ENCODE measurements around the gene PRMT1. TPM values are rescaled to one million over a fixed set of nuclear protein-coding genes. Genes with fewer than 3 reads are reported as not detected.

The PRMT1 gene
- total and polyA plus RNA-seq, 9 of the 15 experiments (the other 6 are each of a cell fraction or from before 2014, with no cell fraction given), result 13.3 to 464 (median 326) TPM

DNA sequence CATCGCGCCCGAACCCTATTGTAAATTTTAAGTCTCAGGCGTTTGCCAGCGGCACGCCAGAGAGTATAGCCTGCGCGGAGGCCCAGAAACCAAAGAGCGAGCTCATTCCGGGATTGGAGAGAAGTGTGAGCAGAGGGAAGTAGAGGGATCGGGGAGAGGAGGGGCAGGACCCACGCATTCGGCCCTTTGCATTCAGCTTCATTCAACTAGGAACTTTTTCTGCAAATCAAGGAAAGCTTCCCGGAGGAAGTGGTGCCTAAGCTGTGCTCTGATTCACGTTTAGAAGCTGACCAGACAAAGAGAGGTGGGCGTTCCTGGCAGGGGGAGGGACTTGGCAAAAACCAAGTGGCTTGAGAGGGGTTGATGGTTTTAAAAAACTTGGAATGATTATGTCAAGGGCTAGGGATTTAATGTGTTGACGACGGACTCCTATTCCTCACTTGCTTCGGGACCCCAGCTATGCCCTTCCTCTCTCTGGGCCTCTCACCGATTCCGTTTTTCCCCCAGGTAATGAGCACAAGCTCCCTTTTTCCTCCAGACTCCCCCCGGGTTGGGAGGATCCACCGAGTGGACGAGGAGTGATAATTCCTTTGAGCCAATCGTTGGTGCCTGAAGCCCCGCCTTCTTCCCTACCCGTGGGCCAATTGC lies 811 bp upstream of the PRMT1 start (continued):
- TF ChIP-seq RB1 (IDR thresholded peaks at IDR 0.05; ENCODE audit: low read depth), result peak; percentile 72
- no peak for TF ChIP-seq ZNF217 (CRISPR knock-in tag; IDR thresholded peaks at IDR 0.05)
- TF ChIP-seq TAF1 (IDR thresholded peaks at IDR 0.05; ENCODE audit: control insufficient read depth, extremely low read depth, insufficient read depth, low read length, severe bottlenecking), result peak; percentile 76
- TF ChIP-seq, protein P1, sequence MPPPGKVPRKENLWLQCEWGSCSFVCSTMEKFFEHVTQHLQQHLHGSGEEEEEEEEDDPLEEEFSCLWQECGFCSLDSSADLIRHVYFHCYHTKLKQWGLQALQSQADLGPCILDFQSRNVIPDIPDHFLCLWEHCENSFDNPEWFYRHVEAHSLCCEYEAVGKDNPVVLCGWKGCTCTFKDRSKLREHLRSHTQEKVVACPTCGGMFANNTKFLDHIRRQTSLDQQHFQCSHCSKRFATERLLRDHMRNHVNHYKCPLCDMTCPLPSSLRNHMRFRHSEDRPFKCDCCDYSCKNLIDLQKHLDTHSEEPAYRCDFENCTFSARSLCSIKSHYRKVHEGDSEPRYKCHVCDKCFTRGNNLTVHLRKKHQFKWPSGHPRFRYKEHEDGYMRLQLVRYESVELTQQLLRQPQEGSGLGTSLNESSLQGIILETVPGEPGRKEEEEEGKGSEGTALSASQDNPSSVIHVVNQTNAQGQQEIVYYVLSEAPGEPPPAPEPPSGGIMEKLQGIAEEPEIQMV (tag; conservative IDR thresholded peaks at IDR 0.05; ENCODE audit: low read depth), result no peak
- TF ChIP-seq ZBTB1 (CRISPR knock-in tag; IDR thresholded peaks at IDR 0.05; ENCODE audit: borderline replicate concordance, low read depth), result peak; percentile 56; the same call in 1 of the 2 replicates
- peak; percentile 38; the same call in 1 of the 2 replicates for TF ChIP-seq SMARCA4 (IDR thresholded peaks at IDR 0.05)
- TF ChIP-seq HDAC8 (tag; IDR thresholded peaks at IDR 0.05), result no peak
- TF ChIP-seq, protein P2, sequence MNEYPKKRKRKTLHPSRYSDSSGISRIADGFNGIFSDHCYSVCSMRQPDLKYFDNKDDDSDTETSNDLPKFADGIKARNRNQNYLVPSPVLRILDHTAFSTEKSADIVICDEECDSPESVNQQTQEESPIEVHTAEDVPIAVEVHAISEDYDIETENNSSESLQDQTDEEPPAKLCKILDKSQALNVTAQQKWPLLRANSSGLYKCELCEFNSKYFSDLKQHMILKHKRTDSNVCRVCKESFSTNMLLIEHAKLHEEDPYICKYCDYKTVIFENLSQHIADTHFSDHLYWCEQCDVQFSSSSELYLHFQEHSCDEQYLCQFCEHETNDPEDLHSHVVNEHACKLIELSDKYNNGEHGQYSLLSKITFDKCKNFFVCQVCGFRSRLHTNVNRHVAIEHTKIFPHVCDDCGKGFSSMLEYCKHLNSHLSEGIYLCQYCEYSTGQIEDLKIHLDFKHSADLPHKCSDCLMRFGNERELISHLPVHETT (CRISPR knock-in tag; conservative IDR thresholded peaks at IDR 0.05 in 1 of 2, IDR thresholded peaks at IDR 0.05 in 1 of 2), result 0 out of 4 replicates have a peak, but pooled peaks of 1 of the 2 experiments have one; percentile 10
- TF ChIP-seq ZNF507 (tag; conservative IDR thresholded peaks at IDR 0.05), result no peak
- TF ChIP-seq NFXL1 (CRISPR knock-in tag; IDR thresholded peaks at IDR 0.05), result no peak
- TF ChIP-seq ZNF644 (tag; IDR thresholded peaks at IDR 0.05; ENCODE audit: low read depth), result no peak
- TF ChIP-seq, protein P3, sequence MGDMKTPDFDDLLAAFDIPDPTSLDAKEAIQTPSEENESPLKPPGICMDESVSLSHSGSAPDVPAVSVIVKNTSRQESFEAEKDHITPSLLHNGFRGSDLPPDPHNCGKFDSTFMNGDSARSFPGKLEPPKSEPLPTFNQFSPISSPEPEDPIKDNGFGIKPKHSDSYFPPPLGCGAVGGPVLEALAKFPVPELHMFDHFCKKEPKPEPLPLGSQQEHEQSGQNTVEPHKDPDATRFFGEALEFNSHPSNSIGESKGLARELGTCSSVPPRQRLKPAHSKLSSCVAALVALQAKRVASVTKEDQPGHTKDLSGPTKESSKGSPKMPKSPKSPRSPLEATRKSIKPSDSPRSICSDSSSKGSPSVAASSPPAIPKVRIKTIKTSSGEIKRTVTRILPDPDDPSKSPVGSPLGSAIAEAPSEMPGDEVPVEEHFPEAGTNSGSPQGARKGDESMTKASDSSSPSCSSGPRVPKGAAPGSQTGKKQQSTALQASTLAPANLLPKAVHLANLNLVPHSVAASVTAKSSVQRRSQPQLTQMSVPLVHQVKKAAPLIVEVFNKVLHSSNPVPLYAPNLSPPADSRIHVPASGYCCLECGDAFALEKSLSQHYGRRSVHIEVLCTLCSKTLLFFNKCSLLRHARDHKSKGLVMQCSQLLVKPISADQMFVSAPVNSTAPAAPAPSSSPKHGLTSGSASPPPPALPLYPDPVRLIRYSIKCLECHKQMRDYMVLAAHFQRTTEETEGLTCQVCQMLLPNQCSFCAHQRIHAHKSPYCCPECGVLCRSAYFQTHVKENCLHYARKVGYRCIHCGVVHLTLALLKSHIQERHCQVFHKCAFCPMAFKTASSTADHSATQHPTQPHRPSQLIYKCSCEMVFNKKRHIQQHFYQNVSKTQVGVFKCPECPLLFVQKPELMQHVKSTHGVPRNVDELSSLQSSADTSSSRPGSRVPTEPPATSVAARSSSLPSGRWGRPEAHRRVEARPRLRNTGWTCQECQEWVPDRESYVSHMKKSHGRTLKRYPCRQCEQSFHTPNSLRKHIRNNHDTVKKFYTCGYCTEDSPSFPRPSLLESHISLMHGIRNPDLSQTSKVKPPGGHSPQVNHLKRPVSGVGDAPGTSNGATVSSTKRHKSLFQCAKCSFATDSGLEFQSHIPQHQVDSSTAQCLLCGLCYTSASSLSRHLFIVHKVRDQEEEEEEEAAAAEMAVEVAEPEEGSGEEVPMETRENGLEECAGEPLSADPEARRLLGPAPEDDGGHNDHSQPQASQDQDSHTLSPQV (IDR thresholded peaks at IDR 0.05), result no peak
- no peak for TF ChIP-seq CBX8 (IDR thresholded peaks at IDR 0.05; ENCODE audit: borderline replicate concordance, extremely low read depth, low read depth, low read length, poor library complexity, severe bottlenecking)
- no peak for TF ChIP-seq BRD4 (IDR thresholded peaks at IDR 0.05)
- TF ChIP-seq ZNF785 (CRISPR knock-in tag; IDR thresholded peaks at IDR 0.05), result no peak
- no peak for TF ChIP-seq SMC3 (conservative IDR thresholded peaks at IDR 0.05; ENCODE audit: insufficient read depth, low read depth, low read length)
- TF ChIP-seq, protein P4, sequence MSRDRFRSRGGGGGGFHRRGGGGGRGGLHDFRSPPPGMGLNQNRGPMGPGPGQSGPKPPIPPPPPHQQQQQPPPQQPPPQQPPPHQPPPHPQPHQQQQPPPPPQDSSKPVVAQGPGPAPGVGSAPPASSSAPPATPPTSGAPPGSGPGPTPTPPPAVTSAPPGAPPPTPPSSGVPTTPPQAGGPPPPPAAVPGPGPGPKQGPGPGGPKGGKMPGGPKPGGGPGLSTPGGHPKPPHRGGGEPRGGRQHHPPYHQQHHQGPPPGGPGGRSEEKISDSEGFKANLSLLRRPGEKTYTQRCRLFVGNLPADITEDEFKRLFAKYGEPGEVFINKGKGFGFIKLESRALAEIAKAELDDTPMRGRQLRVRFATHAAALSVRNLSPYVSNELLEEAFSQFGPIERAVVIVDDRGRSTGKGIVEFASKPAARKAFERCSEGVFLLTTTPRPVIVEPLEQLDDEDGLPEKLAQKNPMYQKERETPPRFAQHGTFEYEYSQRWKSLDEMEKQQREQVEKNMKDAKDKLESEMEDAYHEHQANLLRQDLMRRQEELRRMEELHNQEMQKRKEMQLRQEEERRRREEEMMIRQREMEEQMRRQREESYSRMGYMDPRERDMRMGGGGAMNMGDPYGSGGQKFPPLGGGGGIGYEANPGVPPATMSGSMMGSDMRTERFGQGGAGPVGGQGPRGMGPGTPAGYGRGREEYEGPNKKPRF (IDR thresholded peaks at IDR 0.05; ENCODE audit: low read depth, low read length), result no peak
- peak; percentile 51 for TF ChIP-seq EP400 (IDR thresholded peaks at IDR 0.05)
